ENCODE measurements around the gene MC3R.

The MC3R gene

DNA sequence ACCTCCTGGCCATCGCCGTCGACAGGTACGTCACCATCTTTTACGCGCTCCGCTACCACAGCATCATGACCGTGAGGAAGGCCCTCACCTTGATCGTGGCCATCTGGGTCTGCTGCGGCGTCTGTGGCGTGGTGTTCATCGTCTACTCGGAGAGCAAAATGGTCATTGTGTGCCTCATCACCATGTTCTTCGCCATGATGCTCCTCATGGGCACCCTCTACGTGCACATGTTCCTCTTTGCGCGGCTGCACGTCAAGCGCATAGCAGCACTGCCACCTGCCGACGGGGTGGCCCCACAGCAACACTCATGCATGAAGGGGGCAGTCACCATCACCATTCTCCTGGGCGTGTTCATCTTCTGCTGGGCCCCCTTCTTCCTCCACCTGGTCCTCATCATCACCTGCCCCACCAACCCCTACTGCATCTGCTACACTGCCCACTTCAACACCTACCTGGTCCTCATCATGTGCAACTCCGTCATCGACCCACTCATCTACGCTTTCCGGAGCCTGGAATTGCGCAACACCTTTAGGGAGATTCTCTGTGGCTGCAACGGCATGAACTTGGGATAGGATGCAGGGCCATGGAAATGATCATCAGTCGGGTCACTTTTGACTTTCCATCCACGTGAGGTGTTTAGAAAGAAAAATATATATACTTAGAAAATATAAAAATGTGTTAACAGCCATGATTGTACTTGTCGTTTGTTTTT, 868 bp downstream of the MC3R start:
- H3K27me3 ChIP-seq (ENCODE audit: insufficient read depth, poor library complexity, severe bottlenecking): peaks cover 4% of the 10 kb centered on the region
- DNase-seq (ENCODE audit: low read depth in 1 of 2, low spot score in 1 of 2): peak; percentile 38 to 63
- no peak overlapping the region for H3K27ac ChIP-seq (replicated peaks)
- H3K4me3 ChIP-seq (replicated peaks; ENCODE audit: insufficient read depth, low read length): no peak overlapping the region
- TF ChIP-seq, protein P1, sequence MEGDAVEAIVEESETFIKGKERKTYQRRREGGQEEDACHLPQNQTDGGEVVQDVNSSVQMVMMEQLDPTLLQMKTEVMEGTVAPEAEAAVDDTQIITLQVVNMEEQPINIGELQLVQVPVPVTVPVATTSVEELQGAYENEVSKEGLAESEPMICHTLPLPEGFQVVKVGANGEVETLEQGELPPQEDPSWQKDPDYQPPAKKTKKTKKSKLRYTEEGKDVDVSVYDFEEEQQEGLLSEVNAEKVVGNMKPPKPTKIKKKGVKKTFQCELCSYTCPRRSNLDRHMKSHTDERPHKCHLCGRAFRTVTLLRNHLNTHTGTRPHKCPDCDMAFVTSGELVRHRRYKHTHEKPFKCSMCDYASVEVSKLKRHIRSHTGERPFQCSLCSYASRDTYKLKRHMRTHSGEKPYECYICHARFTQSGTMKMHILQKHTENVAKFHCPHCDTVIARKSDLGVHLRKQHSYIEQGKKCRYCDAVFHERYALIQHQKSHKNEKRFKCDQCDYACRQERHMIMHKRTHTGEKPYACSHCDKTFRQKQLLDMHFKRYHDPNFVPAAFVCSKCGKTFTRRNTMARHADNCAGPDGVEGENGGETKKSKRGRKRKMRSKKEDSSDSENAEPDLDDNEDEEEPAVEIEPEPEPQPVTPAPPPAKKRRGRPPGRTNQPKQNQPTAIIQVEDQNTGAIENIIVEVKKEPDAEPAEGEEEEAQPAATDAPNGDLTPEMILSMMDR (IDR thresholded peaks at IDR 0.05; ENCODE audit: insufficient read depth, low read length): peak; percentile 77
- TF ChIP-seq SPI1 (IDR thresholded peaks at IDR 0.05; ENCODE audit: borderline replicate concordance, low read depth): no peak

DNA sequence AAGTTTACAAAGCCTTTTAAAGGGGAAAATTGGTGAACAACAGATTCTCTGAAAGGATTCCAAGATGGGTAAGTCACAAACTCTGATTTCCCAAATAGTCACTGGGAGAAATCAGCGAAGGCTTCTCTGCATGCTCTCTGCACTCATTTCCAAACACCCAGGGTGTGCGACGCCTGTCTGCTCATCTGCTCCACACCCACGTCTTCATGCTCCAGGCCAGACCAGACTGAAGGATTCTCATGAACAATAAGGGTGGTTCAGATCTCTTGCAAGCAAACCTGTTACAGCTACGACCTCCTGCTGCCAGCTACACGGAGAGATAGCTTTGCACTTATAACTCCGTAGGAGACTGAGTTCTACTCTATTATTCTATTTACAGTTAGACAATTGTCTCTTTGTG, 1.4 kb downstream of the MC3R start:
- Histone ChIP-seq H3K27ac (replicated peaks) (no peak overlapping the region), H3K27me3 (ENCODE audit: insufficient read depth, poor library complexity, severe bottlenecking) (peaks cover 4% of the 10 kb centered on the region), H3K4me3 (replicated peaks; ENCODE audit: insufficient read depth, low read length) (no peak overlapping the region)
- no peak for DNase-seq (ENCODE audit: low read depth in 1 of 2, low spot score in 1 of 2)
- TF ChIP-seq, protein P1 (IDR thresholded peaks at IDR 0.05; ENCODE audit: insufficient read depth, low read length): no peak
- TF ChIP-seq GABPA (IDR thresholded peaks at IDR 0.05; ENCODE audit: low read depth) (no peak), SPI1 (IDR thresholded peaks at IDR 0.05; ENCODE audit: borderline replicate concordance, low read depth) (no peak), POLR2AphosphoS5 (IDR thresholded peaks at IDR 0.05; ENCODE audit: low read depth) (no peak)
- TF ChIP-seq, protein P2, sequence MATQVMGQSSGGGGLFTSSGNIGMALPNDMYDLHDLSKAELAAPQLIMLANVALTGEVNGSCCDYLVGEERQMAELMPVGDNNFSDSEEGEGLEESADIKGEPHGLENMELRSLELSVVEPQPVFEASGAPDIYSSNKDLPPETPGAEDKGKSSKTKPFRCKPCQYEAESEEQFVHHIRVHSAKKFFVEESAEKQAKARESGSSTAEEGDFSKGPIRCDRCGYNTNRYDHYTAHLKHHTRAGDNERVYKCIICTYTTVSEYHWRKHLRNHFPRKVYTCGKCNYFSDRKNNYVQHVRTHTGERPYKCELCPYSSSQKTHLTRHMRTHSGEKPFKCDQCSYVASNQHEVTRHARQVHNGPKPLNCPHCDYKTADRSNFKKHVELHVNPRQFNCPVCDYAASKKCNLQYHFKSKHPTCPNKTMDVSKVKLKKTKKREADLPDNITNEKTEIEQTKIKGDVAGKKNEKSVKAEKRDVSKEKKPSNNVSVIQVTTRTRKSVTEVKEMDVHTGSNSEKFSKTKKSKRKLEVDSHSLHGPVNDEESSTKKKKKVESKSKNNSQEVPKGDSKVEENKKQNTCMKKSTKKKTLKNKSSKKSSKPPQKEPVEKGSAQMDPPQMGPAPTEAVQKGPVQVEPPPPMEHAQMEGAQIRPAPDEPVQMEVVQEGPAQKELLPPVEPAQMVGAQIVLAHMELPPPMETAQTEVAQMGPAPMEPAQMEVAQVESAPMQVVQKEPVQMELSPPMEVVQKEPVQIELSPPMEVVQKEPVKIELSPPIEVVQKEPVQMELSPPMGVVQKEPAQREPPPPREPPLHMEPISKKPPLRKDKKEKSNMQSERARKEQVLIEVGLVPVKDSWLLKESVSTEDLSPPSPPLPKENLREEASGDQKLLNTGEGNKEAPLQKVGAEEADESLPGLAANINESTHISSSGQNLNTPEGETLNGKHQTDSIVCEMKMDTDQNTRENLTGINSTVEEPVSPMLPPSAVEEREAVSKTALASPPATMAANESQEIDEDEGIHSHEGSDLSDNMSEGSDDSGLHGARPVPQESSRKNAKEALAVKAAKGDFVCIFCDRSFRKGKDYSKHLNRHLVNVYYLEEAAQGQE (IDR thresholded peaks at IDR 0.05; ENCODE audit: insufficient replicate concordance, low read depth): no peak

DNA sequence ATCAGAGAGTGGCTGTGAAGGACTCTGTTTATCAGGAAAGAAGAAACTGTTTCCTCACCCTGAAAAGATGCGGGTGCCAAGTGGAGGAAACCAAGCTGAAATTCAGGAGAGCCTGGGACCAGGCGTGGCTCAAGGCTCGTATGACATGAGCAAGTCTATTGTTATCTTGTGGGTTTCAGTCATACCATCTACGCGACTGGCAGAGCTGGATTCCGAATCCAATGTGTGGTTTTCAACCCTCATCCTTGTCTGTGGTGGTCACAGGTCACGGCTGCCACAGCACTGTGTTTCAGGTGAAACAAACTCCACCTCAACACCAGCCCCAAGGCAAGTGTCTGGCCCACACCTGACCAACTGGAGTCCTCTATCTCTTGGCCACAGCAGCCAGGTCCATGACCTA, 9.1 kb downstream of the MC3R start:
- Histone ChIP-seq H3K27ac (replicated peaks) (no peak overlapping the region), H3K4me3 (replicated peaks; ENCODE audit: insufficient read depth, low read length) (no peak overlapping the region), H3K27me3 (ENCODE audit: insufficient read depth, poor library complexity, severe bottlenecking) (peaks cover 4% of the 10 kb centered on the region)
- TF ChIP-seq, protein P1 (IDR thresholded peaks at IDR 0.05; ENCODE audit: insufficient read depth, low read length): no peak
- DNase-seq (ENCODE audit: low read depth in 1 of 2, low spot score in 1 of 2): no peak

DNA sequence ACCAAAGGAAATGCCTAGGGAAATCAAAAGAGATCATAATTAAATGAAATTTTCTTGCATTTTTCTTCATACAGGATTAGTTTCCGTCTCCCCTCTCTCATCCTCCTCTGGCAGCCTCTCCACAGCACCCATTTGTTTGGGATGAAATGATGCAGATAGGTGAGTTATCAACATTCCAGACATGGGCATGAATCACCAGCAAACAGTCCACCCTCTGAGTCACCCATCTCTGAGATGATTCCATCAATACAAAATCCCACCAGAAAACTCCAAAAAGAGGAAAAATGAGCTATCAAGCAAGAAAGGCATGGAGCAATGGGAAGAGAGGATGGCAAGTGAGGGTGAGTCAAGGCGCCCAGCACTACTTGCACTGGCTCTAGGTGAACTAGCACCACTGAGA, 11.4 kb downstream of the MC3R start:
- no peak for DNase-seq (ENCODE audit: low read depth in 1 of 2, low spot score in 1 of 2)
- no peak for TF ChIP-seq POLR2AphosphoS5 (IDR thresholded peaks at IDR 0.05; ENCODE audit: low read depth)
- no peak for TF ChIP-seq GABPA (IDR thresholded peaks at IDR 0.05; ENCODE audit: low read depth)
- TF ChIP-seq SPI1 (IDR thresholded peaks at IDR 0.05; ENCODE audit: borderline replicate concordance, low read depth): no peak
- TF ChIP-seq, protein P2 (IDR thresholded peaks at IDR 0.05; ENCODE audit: insufficient replicate concordance, low read depth): no peak
- TF ChIP-seq, protein P1 (IDR thresholded peaks at IDR 0.05; ENCODE audit: insufficient read depth, low read length): no peak
- Histone ChIP-seq H3K27ac (replicated peaks) (no peak overlapping the region), H3K27me3 (ENCODE audit: insufficient read depth, poor library complexity, severe bottlenecking) (no peaks in the 10 kb centered on the region), H3K4me3 (replicated peaks; ENCODE audit: insufficient read depth, low read length) (no peak overlapping the region)
